ENCODE data around the gene KRT31. TPM values are rescaled to one million over a fixed set of nuclear protein-coding genes. Genes with fewer than 3 reads are reported as not detected.

Gene KRT31
- total RNA-seq, 1 experiment from 2014 or later: not detected

- no peaks in the 10 kb centered on the region for H3K79me2 ChIP-seq (ENCODE audit: insufficient read depth, low read length)
- TF ChIP-seq JUND (IDR thresholded peaks at IDR 0.05): no peak
- H2AFZ ChIP-seq (ENCODE audit: low read depth, low read length, poor library complexity, severe bottlenecking): no peak overlapping the region
- no peaks in the 10 kb centered on the region for H3K36me3 ChIP-seq (ENCODE audit: control insufficient read depth in 1 of 2, insufficient read depth in 2 of 2, low read length in 2 of 2)
- no peak overlapping the region for H3K4me3 ChIP-seq (replicated peaks in 1 of 2; ENCODE audit: low read depth in 1 of 2, low read length in 2 of 2)
- DNase-seq (ENCODE audit: low read depth, low spot score) (no peak), ATAC-seq (no peak)
- ChIA-PET POLR2A (no interaction called here), RAD21 (ENCODE audit: low non-redundant PET in 1 of 2, low total read pairs in 2 of 2, uncharacterized antibody in 2 of 2, unreplicated experiment in 2 of 2) (no interaction called here), CTCF (no interaction called here)
- H3K27ac ChIP-seq (ENCODE audit: low read depth, low read length): no peak overlapping the region
- no peak overlapping the region for H3K9ac ChIP-seq (ENCODE audit: low read length)
- no peaks in the 10 kb centered on the region for H3K9me2 ChIP-seq (ENCODE audit: insufficient read depth)
- H3K4me1 ChIP-seq (ENCODE audit: control insufficient read depth in 1 of 2, insufficient read depth in 2 of 2, low read length in 2 of 2): peaks cover 0 to 4% of the 10 kb centered on the region in 2 experiments; a peak in 1 of 4 replicates
- H4K20me1 ChIP-seq (ENCODE audit: insufficient read depth): no peaks in the 10 kb centered on the region
- intact Hi-C loops (cut with micrococcal nuclease): no loop called here
- no peaks in the 10 kb centered on the region for H3K27me3 ChIP-seq (ENCODE audit: insufficient read depth, low read length)
- H3K9me3 ChIP-seq (ENCODE audit: control insufficient read depth in 1 of 2, insufficient read depth in 1 of 2, low read depth in 1 of 2, low read length in 2 of 2): no peaks in the 10 kb centered on the region
- no TSS peak for BruUV-seq (replicated peaks)
- no peak overlapping the region for H3K4me2 ChIP-seq (ENCODE audit: low read length)
Observed at GRCh38 chr17:41366070-41366469, 31.3 kb downstream of the KRT31 start.

GRCh38 chr17:41363881-41364280 lies 33.5 kb downstream of the KRT31 start:
- intact Hi-C loops (cut with micrococcal nuclease): no loop called here
- POLR2A ChIA-PET: no interaction called here
- RAD21 ChIA-PET (ENCODE audit: low non-redundant PET in 1 of 2, low total read pairs in 2 of 2, uncharacterized antibody in 2 of 2, unreplicated experiment in 2 of 2): no interaction called here
- no peaks in the 10 kb centered on the region for H3K27me3 ChIP-seq (ENCODE audit: insufficient read depth, low read length)
- no TSS peak for BruUV-seq (replicated peaks)
- ATAC-seq (no peak), DNase-seq (ENCODE audit: low read depth, low spot score) (no peak)
- CTCF ChIA-PET: no interaction called here
- H3K4me1 ChIP-seq (ENCODE audit: control insufficient read depth in 1 of 2, insufficient read depth in 2 of 2, low read length in 2 of 2): peaks cover 0 to 11% of the 10 kb centered on the region in 2 experiments; a peak in 2 of 4 replicates
- no peaks in the 10 kb centered on the region for H3K79me2 ChIP-seq (ENCODE audit: insufficient read depth, low read length)
- H4K20me1 ChIP-seq (ENCODE audit: insufficient read depth): no peaks in the 10 kb centered on the region
- H3K9me2 ChIP-seq (ENCODE audit: insufficient read depth): no peaks in the 10 kb centered on the region
- no peak overlapping the region for H3K27ac ChIP-seq (ENCODE audit: low read depth, low read length)
- no peak overlapping the region for H3K4me3 ChIP-seq (replicated peaks in 1 of 2; ENCODE audit: low read depth in 1 of 2, low read length in 2 of 2)
- H3K9me3 ChIP-seq (ENCODE audit: control insufficient read depth in 1 of 2, insufficient read depth in 1 of 2, low read depth in 1 of 2, low read length in 2 of 2): no peaks in the 10 kb centered on the region
- H3K4me2 ChIP-seq (ENCODE audit: low read length): no peak overlapping the region
- H3K9ac ChIP-seq (ENCODE audit: low read length): no peak overlapping the region
- H3K36me3 ChIP-seq (ENCODE audit: control insufficient read depth in 1 of 2, insufficient read depth in 2 of 2, low read length in 2 of 2): no peaks in the 10 kb centered on the region
- no peak overlapping the region for H2AFZ ChIP-seq (ENCODE audit: low read depth, low read length, poor library complexity, severe bottlenecking)
- TF ChIP-seq ELF1 (IDR thresholded peaks at IDR 0.05; ENCODE audit: borderline replicate concordance, low read depth): no peak
- TF ChIP-seq ZNF274 (IDR thresholded peaks at IDR 0.05; ENCODE audit: low read depth, low read length): no peak
- no peak for TF ChIP-seq ZBTB33 (IDR thresholded peaks at IDR 0.05; ENCODE audit: extremely low read depth, insufficient replicate concordance, low read length)
- TF ChIP-seq YY1 (IDR thresholded peaks at IDR 0.05; ENCODE audit: extremely low read depth, insufficient replicate concordance, low read depth, low read length): no peak
- TF ChIP-seq POLR2AphosphoS5 (IDR thresholded peaks at IDR 0.05; ENCODE audit: low read depth, low read length): no peak
- no peak for TF ChIP-seq EZH2phosphoT487 (IDR thresholded peaks at IDR 0.05; ENCODE audit: borderline replicate concordance)
- TF ChIP-seq EGR1 (IDR thresholded peaks at IDR 0.05; ENCODE audit: low read depth): no peak
- TF ChIP-seq SRF (IDR thresholded peaks at IDR 0.05; ENCODE audit: low read depth): no peak
- no peak for TF ChIP-seq SP1 (IDR thresholded peaks at IDR 0.05; ENCODE audit: low read depth)
- TF ChIP-seq JUND (IDR thresholded peaks at IDR 0.05): no peak
- TF ChIP-seq FOSL1 (IDR thresholded peaks at IDR 0.05; ENCODE audit: low read depth): no peak
- no peak for TF ChIP-seq CEBPB (IDR thresholded peaks at IDR 0.05; ENCODE audit: low read depth)
- no peak for TF ChIP-seq POLR2A (IDR thresholded peaks at IDR 0.05; ENCODE audit: borderline replicate concordance, extremely low read depth, insufficient read depth, insufficient read length)
- no peak for TF ChIP-seq RAD21 (IDR thresholded peaks at IDR 0.05; ENCODE audit: low read depth)
- TF ChIP-seq REST (IDR thresholded peaks at IDR 0.05; ENCODE audit: low read depth): no peak
- TF ChIP-seq SIN3A (IDR thresholded peaks at IDR 0.05; ENCODE audit: low read depth): no peak
- TF ChIP-seq ATF3 (IDR thresholded peaks at IDR 0.05): no peak

Measured in HCT116 (cell line).